B cell (primary cell): Measurements from ENCODE around the gene SPATA19.

Source experiments
- EZH2 ChIP-seq: IDR thresholded peaks from 2 replicates; pipeline ENCODE4 v1.6.1; 2012; ENCODE audit warnings: borderline replicate concordance, low read depth, mild to moderate bottlenecking, moderate library complexity, low read length; ENCODE audit not compliant: insufficient read depth, poor library complexity, severe bottlenecking
- TF ChIP-seq, protein P1 (sequence below): fragments of 200-600 bp; IDR thresholded peaks from one replicate; pipeline ENCODE4 v1.8.0; 2022; ENCODE audit warnings: antibody characterized with exemption, mild to moderate bottlenecking

DNA sequence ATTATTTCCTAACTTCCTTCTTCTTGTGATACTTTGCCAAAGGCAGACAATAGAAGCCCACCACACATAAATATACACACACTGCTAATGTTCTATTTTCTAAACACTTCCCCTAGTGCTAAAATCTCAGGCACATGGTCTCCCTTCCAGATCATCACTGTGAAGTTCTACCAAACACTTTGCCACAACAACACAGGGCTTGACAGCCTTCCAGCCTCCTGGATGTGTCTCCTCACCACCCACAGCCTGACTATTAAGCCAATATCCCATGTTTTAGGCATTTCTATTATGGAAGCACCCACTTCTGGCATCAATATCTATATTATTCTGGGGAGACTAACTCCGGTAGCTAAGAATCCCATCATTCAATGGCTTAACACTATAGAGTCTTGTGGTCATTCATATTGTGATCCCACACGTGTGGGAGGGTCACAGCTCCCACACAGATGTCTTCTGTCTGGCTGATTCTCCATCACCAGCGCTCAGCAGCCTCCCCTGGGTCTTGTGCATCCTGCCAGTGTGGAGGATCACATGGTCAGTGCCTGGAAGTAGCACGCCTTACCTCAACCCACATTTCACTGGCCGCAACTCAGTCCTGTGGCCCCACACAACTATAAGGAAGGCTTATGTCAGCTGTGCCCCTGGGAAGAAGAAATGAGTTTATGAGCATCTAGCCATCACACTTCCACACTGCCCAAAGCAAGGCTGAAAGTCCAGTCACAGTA lies 29.0 kb downstream of the SPATA19 start:
- TF ChIP-seq, protein P1, sequence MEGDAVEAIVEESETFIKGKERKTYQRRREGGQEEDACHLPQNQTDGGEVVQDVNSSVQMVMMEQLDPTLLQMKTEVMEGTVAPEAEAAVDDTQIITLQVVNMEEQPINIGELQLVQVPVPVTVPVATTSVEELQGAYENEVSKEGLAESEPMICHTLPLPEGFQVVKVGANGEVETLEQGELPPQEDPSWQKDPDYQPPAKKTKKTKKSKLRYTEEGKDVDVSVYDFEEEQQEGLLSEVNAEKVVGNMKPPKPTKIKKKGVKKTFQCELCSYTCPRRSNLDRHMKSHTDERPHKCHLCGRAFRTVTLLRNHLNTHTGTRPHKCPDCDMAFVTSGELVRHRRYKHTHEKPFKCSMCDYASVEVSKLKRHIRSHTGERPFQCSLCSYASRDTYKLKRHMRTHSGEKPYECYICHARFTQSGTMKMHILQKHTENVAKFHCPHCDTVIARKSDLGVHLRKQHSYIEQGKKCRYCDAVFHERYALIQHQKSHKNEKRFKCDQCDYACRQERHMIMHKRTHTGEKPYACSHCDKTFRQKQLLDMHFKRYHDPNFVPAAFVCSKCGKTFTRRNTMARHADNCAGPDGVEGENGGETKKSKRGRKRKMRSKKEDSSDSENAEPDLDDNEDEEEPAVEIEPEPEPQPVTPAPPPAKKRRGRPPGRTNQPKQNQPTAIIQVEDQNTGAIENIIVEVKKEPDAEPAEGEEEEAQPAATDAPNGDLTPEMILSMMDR, result no peak
- TF ChIP-seq EZH2, result no peak
